HEK293 (cell line): ENCODE measurements around the gene SNORC.

ENCODE experiments used
- CTCF ChIA-PET: fragments of 350-600 bp; formaldehyde crosslinking; extraction: SDS; loops from one replicate; lab custom pipeline; 2021; ENCODE audit warnings: antibody characterized with exemption; lab: Yijun Ruan, JAX
- POLR2A ChIA-PET: fragments of 300-600 bp; formaldehyde crosslinking; extraction: SDS; loops from one replicate; lab custom pipeline; 2020; ENCODE audit warnings: antibody characterized with exemption, inconsistent platforms; lab: Yijun Ruan, JAX
- H3K27ac ChIP-seq: fragments of 200-500 bp; sonication (Bioruptor generic); 2 replicates; pipeline ENCODE4 v1.5.1; 2014; ENCODE audit warnings: low read depth, low read length, control low read depth, inconsistent platforms; ENCODE audit errors: extremely low read depth
- H3K36me3 ChIP-seq, 2 experiments: fragments of 200-500 bp in 1 of 2; sonication (Bioruptor generic) in 1 of 2; 1 replicate in 1 of 2; 2 replicates in 1 of 2; pipeline ENCODE4 v1.5.1; 2014 to 2017; ENCODE audit warnings: inconsistent platforms in 2 of 2, low read length in 2 of 2; ENCODE audit not compliant: control insufficient read depth in 2 of 2, insufficient read depth in 1 of 2
- H3K4me1 ChIP-seq: fragments of 200-500 bp; sonication (Bioruptor generic); 2 replicates; pipeline ENCODE4 v1.5.1; 2014; ENCODE audit warnings: mild to moderate bottlenecking, low read length, inconsistent platforms; ENCODE audit not compliant: control insufficient read depth, insufficient read depth
- H3K4me3 ChIP-seq: 2 replicates; pipeline ENCODE4 v1.5.1; 2011; ENCODE audit warnings: low read depth, mild to moderate bottlenecking, control low read depth, low read length, moderate library complexity
- H3K9me3 ChIP-seq: fragments of 200-500 bp; sonication (Bioruptor generic); 2 replicates; pipeline ENCODE4 v1.5.1; 2014; ENCODE audit warnings: low read depth, low read length, inconsistent platforms; ENCODE audit not compliant: control insufficient read depth, insufficient read depth
- BCL11B ChIP-seq: fragments of 450-650 bp; formaldehyde crosslinking; IDR thresholded peaks from 2 replicates; pipeline ENCODE4 v1.5.1; 2016; ENCODE audit warnings: low read depth, missing biosample characterization, missing genetic modification characterization
- BCL6B ChIP-seq: fragments of 450-650 bp; formaldehyde crosslinking; IDR thresholded peaks from 2 replicates; pipeline ENCODE4 v1.5.1; 2017; ENCODE audit warnings: missing biosample characterization, missing genetic modification characterization
- CTCF ChIP-seq: fragments of 450-650 bp; formaldehyde crosslinking; IDR thresholded peaks from 2 replicates; pipeline ENCODE4 v1.5.1; 2016; ENCODE audit warnings: missing biosample characterization, missing genetic modification characterization
- GFI1B ChIP-seq: fragments of 450-650 bp; formaldehyde crosslinking; IDR thresholded peaks from 2 replicates; pipeline ENCODE4 v1.5.1; 2016; ENCODE audit warnings: missing biosample characterization, missing genetic modification characterization
- GLI2 ChIP-seq: fragments of 450-650 bp; formaldehyde crosslinking; IDR thresholded peaks from 2 replicates; pipeline ENCODE4; 2017; ENCODE audit warnings: missing biosample characterization, missing genetic modification characterization, low read depth, borderline replicate concordance
- IKZF3 ChIP-seq: fragments of 450-650 bp; IDR thresholded peaks from 2 replicates; pipeline ENCODE4 v1.5.0; 2018; ENCODE audit warnings: missing biosample characterization, mild to moderate bottlenecking, missing genetic modification characterization, moderate library complexity
- KLF9 ChIP-seq: fragments of 450-650 bp; formaldehyde crosslinking; IDR thresholded peaks from 2 replicates; pipeline ENCODE4 v1.5.1; 2016; ENCODE audit warnings: missing biosample characterization, missing genetic modification characterization, low read depth
- PRDM2 ChIP-seq: fragments of 450-650 bp; formaldehyde crosslinking; IDR thresholded peaks from 2 replicates; pipeline ENCODE4 v1.5.1; 2016; ENCODE audit warnings: missing biosample characterization, missing genetic modification characterization, borderline replicate concordance
- REST ChIP-seq: fragments of 450-650 bp; formaldehyde crosslinking; IDR thresholded peaks from 2 replicates; pipeline ENCODE4 v1.5.1; 2016; ENCODE audit warnings: missing biosample characterization, missing genetic modification characterization
- YY2 ChIP-seq: fragments of 450-650 bp; formaldehyde crosslinking; IDR thresholded peaks from 2 replicates; pipeline ENCODE4 v1.5.1; 2016; ENCODE audit warnings: missing biosample characterization, missing genetic modification characterization
- ZBTB17 ChIP-seq: fragments of 450-650 bp; formaldehyde crosslinking; IDR thresholded peaks from 2 replicates; pipeline ENCODE4 v1.5.1; 2016; ENCODE audit warnings: missing biosample characterization, missing genetic modification characterization
- ZFP37 ChIP-seq: fragments of 450-650 bp; formaldehyde crosslinking; IDR thresholded peaks from 2 replicates; pipeline ENCODE4 v1.5.1; 2016; ENCODE audit warnings: missing biosample characterization, missing genetic modification characterization
- ZNF121 ChIP-seq: fragments of 450-650 bp; formaldehyde crosslinking; IDR thresholded peaks from 2 replicates; pipeline ENCODE4 v1.5.1; 2016; ENCODE audit warnings: missing biosample characterization, missing genetic modification characterization
- ZNF140 ChIP-seq: fragments of 450-650 bp; formaldehyde crosslinking; IDR thresholded peaks from 2 replicates; pipeline ENCODE4 v1.5.1; 2016; ENCODE audit warnings: missing biosample characterization, missing genetic modification characterization
- ZNF433 ChIP-seq: fragments of 450-650 bp; formaldehyde crosslinking; IDR thresholded peaks from 2 replicates; pipeline ENCODE4 v1.5.1; 2016; ENCODE audit warnings: missing biosample characterization, missing genetic modification characterization, low read depth
- ZNF549 ChIP-seq: fragments of 450-650 bp; IDR thresholded peaks from 2 replicates; pipeline ENCODE4 v1.5.1; 2018; ENCODE audit warnings: missing biosample characterization, missing genetic modification characterization, mild to moderate bottlenecking, inconsistent platforms, moderate library complexity
- ZNF558 ChIP-seq: fragments of 450-650 bp; formaldehyde crosslinking; IDR thresholded peaks from 2 replicates; pipeline ENCODE4 v1.5.1; 2016; ENCODE audit warnings: missing biosample characterization, missing genetic modification characterization
- ZNF580 ChIP-seq: fragments of 450-650 bp; formaldehyde crosslinking; IDR thresholded peaks from 2 replicates; pipeline ENCODE4 v1.5.1; 2016; ENCODE audit warnings: missing biosample characterization, missing genetic modification characterization
- ZNF610 ChIP-seq: fragments of 450-650 bp; formaldehyde crosslinking; IDR thresholded peaks from 2 replicates; pipeline ENCODE4 v1.5.1; 2016; ENCODE audit warnings: missing biosample characterization, missing genetic modification characterization, borderline replicate concordance
- ZNF624 ChIP-seq: fragments of 450-650 bp; formaldehyde crosslinking; IDR thresholded peaks from 2 replicates; pipeline ENCODE4 v1.5.1; 2017; ENCODE audit warnings: missing biosample characterization, missing genetic modification characterization
- ZNF664 ChIP-seq: fragments of 450-650 bp; formaldehyde crosslinking; IDR thresholded peaks from 2 replicates; pipeline ENCODE4 v1.5.1; 2016; ENCODE audit warnings: missing biosample characterization, missing genetic modification characterization
- ZNF701 ChIP-seq: fragments of 450-650 bp; formaldehyde crosslinking; IDR thresholded peaks from 2 replicates; pipeline ENCODE4 v1.5.1; 2016; ENCODE audit warnings: missing biosample characterization, missing genetic modification characterization
- ZNF830 ChIP-seq: fragments of 450-650 bp; IDR thresholded peaks from 2 replicates; pipeline ENCODE4 v1.5.0; 2018; ENCODE audit warnings: missing biosample characterization, missing genetic modification characterization, low read depth, mild to moderate bottlenecking, moderate library complexity

Gene SNORC

GRCh38 chr2:232892843-232893242, 22.8 kb downstream of the SNORC start (continued):
- TF ChIP-seq PRDM2 (tag by site-specific recombination): no peak

GRCh38 chr2:232893834-232894233, 23.8 kb downstream of the SNORC start:
- H3K36me3 ChIP-seq: peaks cover 0 to 3% of the 10 kb centered on the region in 2 experiments; a peak in 1 of 3 replicates
- POLR2A ChIA-PET: no interaction called here
- CTCF ChIA-PET: interaction anchor here (0.7 kb wide), 1 partner anchor 11 kb away, joined by 3 read pairs; no protein-coding TSS in a partner anchor
- TF ChIP-seq ZNF580 (tag by site-specific recombination) (no peak), GFI1B (no peak), ZNF140 (tag by site-specific recombination) (no peak), ZNF624 (tag by site-specific recombination) (no peak), KLF9 (tag by site-specific recombination) (no peak), ZNF664 (no peak), REST (tag by site-specific recombination) (no peak), ZNF701 (tag by site-specific recombination) (no peak), ZNF610 (no peak), ZNF433 (no peak), ZNF549 (tag by site-specific recombination) (no peak), ZNF558 (no peak), YY2 (tag by site-specific recombination) (no peak), ZBTB17 (tag by site-specific recombination) (no peak)
- H3K9me3 ChIP-seq: no peaks in the 10 kb centered on the region
- H3K27ac ChIP-seq: no peak overlapping the region
- no peak overlapping the region for H3K4me3 ChIP-seq
- no peaks in the 10 kb centered on the region for H3K4me1 ChIP-seq

GRCh38 chr2:232894251-232894650, 24.2 kb downstream of the SNORC start:
- no peak overlapping the region for H3K4me3 ChIP-seq
- ChIA-PET POLR2A (no interaction called here), CTCF (interaction anchor here (0.7 kb wide), 1 partner anchor 11 kb away, joined by 3 read pairs; no protein-coding TSS in a partner anchor)
- H3K27ac ChIP-seq: no peak overlapping the region
- H3K4me1 ChIP-seq: no peaks in the 10 kb centered on the region
- H3K36me3 ChIP-seq: peaks cover 0 to 6% of the 10 kb centered on the region in 2 experiments; a peak in 1 of 3 replicates
- H3K9me3 ChIP-seq: no peaks in the 10 kb centered on the region
- TF ChIP-seq GLI2 (no peak), CTCF (tag by site-specific recombination) (no peak), ZNF830 (tag by site-specific recombination) (no peak), ZNF121 (no peak), BCL11B (no peak), BCL6B (tag by site-specific recombination) (no peak), IKZF3 (tag by site-specific recombination) (no peak), ZFP37 (tag by site-specific recombination) (no peak)
